Neural cell (in vitro differentiated cells): ENCODE measurements around the gene STX12.

Source experiments
- EP300 ChIP-seq: fragments of 450-650 bp; conservative IDR thresholded peaks from 2 replicates; pipeline ENCODE4 v1.6.1; 2014; ENCODE audit warnings: antibody characterized with exemption, mild to moderate bottlenecking, moderate library complexity; ENCODE audit not compliant: poor library complexity, severe bottlenecking
- EZH2 ChIP-seq: fragments of 200-600, 300-800 bp; shearing (Covaris generic), sonication (generic); IDR thresholded peaks from 2 replicates; pipeline ENCODE4 v1.6.1; 2014; ENCODE audit warnings: antibody characterized with exemption, low read length, borderline replicate concordance, mild to moderate bottlenecking; ENCODE audit not compliant: insufficient read depth, poor library complexity, severe bottlenecking
- MXI1 ChIP-seq: fragments of 450-650 bp; conservative IDR thresholded peaks from 2 replicates; pipeline ENCODE4 v1.6.1; 2014; ENCODE audit warnings: antibody characterized with exemption, mild to moderate bottlenecking; ENCODE audit not compliant: poor library complexity, severe bottlenecking
- POLR2AphosphoS5 ChIP-seq: IDR thresholded peaks from 2 replicates; pipeline ENCODE4 v1.6.1; 2012
- RAD21 ChIP-seq: fragments of 450-650 bp; conservative IDR thresholded peaks from 2 replicates; pipeline ENCODE4 v1.6.1; 2014; ENCODE audit warnings: antibody characterized with exemption, mild to moderate bottlenecking, moderate library complexity
- SMC3 ChIP-seq: fragments of 450-650 bp; conservative IDR thresholded peaks from 2 replicates; pipeline ENCODE4 v1.6.1; 2014; ENCODE audit warnings: antibody characterized with exemption, mild to moderate bottlenecking, moderate library complexity; ENCODE audit not compliant: poor library complexity
- TF ChIP-seq, protein P1 (sequence below): fragments of 450-650 bp; IDR thresholded peaks from 2 replicates; pipeline ENCODE4 v1.5.1; 2014; ENCODE audit warnings: antibody characterized with exemption, mild to moderate bottlenecking, moderate library complexity; ENCODE audit not compliant: poor library complexity, severe bottlenecking
- TF ChIP-seq, protein P2 (sequence below): IDR thresholded peaks from 2 replicates; pipeline ENCODE4 v1.6.1; 2012; ENCODE audit warnings: borderline replicate concordance

DNA sequence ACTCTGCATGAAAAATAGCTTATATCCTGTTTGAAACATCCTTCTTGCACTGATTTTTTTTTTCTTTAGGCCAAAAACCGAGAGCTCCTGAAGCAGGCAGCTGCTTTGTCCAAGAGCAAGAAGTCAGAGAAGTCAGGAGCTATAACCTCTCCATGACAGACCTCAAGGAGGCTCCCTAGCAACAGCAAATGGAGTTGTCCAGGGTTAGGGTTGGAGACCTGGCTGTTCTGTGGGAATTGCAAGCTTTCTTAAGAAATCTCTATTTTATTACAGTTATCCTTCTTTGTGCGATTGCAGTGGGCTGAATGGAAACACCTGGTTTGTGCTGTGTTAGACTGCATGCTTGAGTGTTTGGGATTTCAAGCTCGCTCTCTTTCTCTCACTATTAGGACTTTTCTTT, 12.6 kb upstream of the STX12 start:
- TF ChIP-seq POLR2AphosphoS5 (no peak), MXI1 (no peak), EP300 (no peak), EZH2 (no peak), RAD21 (no peak), SMC3 (no peak)
- TF ChIP-seq, protein P1, sequence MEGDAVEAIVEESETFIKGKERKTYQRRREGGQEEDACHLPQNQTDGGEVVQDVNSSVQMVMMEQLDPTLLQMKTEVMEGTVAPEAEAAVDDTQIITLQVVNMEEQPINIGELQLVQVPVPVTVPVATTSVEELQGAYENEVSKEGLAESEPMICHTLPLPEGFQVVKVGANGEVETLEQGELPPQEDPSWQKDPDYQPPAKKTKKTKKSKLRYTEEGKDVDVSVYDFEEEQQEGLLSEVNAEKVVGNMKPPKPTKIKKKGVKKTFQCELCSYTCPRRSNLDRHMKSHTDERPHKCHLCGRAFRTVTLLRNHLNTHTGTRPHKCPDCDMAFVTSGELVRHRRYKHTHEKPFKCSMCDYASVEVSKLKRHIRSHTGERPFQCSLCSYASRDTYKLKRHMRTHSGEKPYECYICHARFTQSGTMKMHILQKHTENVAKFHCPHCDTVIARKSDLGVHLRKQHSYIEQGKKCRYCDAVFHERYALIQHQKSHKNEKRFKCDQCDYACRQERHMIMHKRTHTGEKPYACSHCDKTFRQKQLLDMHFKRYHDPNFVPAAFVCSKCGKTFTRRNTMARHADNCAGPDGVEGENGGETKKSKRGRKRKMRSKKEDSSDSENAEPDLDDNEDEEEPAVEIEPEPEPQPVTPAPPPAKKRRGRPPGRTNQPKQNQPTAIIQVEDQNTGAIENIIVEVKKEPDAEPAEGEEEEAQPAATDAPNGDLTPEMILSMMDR = no peak
- TF ChIP-seq, protein P2, sequence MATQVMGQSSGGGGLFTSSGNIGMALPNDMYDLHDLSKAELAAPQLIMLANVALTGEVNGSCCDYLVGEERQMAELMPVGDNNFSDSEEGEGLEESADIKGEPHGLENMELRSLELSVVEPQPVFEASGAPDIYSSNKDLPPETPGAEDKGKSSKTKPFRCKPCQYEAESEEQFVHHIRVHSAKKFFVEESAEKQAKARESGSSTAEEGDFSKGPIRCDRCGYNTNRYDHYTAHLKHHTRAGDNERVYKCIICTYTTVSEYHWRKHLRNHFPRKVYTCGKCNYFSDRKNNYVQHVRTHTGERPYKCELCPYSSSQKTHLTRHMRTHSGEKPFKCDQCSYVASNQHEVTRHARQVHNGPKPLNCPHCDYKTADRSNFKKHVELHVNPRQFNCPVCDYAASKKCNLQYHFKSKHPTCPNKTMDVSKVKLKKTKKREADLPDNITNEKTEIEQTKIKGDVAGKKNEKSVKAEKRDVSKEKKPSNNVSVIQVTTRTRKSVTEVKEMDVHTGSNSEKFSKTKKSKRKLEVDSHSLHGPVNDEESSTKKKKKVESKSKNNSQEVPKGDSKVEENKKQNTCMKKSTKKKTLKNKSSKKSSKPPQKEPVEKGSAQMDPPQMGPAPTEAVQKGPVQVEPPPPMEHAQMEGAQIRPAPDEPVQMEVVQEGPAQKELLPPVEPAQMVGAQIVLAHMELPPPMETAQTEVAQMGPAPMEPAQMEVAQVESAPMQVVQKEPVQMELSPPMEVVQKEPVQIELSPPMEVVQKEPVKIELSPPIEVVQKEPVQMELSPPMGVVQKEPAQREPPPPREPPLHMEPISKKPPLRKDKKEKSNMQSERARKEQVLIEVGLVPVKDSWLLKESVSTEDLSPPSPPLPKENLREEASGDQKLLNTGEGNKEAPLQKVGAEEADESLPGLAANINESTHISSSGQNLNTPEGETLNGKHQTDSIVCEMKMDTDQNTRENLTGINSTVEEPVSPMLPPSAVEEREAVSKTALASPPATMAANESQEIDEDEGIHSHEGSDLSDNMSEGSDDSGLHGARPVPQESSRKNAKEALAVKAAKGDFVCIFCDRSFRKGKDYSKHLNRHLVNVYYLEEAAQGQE = no peak
